Activated CD4-positive, alpha-beta memory T cell treated with anti-CD3 and anti-CD28 coated beads for 36 hours (primary cell): ENCODE data around the gene CACNA2D4. TPM values are rescaled to one million over a fixed set of nuclear protein-coding genes. Genes with fewer than 3 reads are reported as not detected.

Experiments
- CTCF ChIA-PET: fragments of 350-600 bp; sonication (Branson Sonifier 250); formaldehyde crosslinking; loops from one replicate; lab custom pipeline; 2021; ENCODE audit warnings: antibody characterized with exemption, inconsistent platforms; lab: Charles Lee
- POLR2A ChIA-PET: fragments of 350-600 bp; sonication (Branson Sonifier 250); formaldehyde crosslinking; loops from one replicate; lab custom pipeline; 2021; ENCODE audit warnings: antibody characterized with exemption; lab: Charles Lee
- DNase-seq: peaks from one replicate; pipeline ENCODE4 v3.0.0-alpha.2; 2020
- H3K27ac Mint-ChIP-seq: one replicate; pipeline ENCODE4 v1.8.0; 2021; ENCODE audit warnings: mixed read lengths
- H3K27me3 Mint-ChIP-seq: one replicate; pipeline ENCODE4 v1.8.0; 2021; ENCODE audit warnings: mixed read lengths
- H3K36me3 Mint-ChIP-seq: one replicate; pipeline ENCODE4 v1.8.0; 2021; ENCODE audit warnings: mixed read lengths
- H3K4me1 Mint-ChIP-seq: one replicate; pipeline ENCODE4 v1.8.0; 2021; ENCODE audit warnings: low read depth, mixed read lengths
- H3K4me3 Mint-ChIP-seq: one replicate; pipeline ENCODE4 v1.8.0; 2021; ENCODE audit warnings: mild to moderate bottlenecking, mixed read lengths
- H3K9me3 Mint-ChIP-seq: one replicate; pipeline ENCODE4 v1.8.0; 2021; ENCODE audit warnings: mixed read lengths
- intact Hi-C: fragments of 100-400 bp; cut with micrococcal nuclease; formaldehyde crosslinking; loops from one replicate; pipeline ENCODE4 v1.15.1; 2023
- total RNA-seq, 2 experiments: library from RNA; stranded (reverse); gene quantifications; one replicate each; pipeline ENCODE4 v1.2.3, GENCODE V29; 2021

The CACNA2D4 gene
- total RNA-seq, 2 experiments from 2014 or later = 11.7 to 13.3 TPM

DNA sequence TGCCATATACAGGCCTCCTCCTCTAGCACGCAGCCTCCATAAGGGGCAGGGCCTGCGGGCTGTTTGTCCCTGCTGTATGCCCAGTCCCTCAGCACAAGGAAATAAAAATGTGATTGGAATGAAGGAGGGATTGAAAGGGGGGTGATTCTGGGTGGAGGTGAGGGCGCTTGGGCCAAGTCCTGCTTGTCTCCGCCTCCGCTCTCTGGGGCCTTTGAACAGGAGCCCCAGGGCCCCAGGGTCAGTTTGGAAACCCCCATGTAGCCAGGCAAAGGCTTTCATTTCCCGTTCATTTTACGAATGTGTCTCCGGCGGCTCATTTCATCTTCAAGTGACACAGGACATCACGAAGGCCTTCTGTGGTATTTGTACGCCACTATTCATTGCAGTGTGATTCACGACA lies 4.5 kb upstream of the CACNA2D4 start:
- POLR2A ChIA-PET = no interaction called here
- no peak for DNase-seq
- peaks cover 10% of the 10 kb centered on the region for H3K4me1 Mint-ChIP-seq
- H3K4me3 Mint-ChIP-seq = no peak overlapping the region
- no peaks in the 10 kb centered on the region for H3K36me3 Mint-ChIP-seq
- CTCF ChIA-PET = interaction anchor here (0.7 kb wide), 1 partner anchor 17 kb away, joined by 3 read pairs; no protein-coding TSS in a partner anchor
- H3K27me3 Mint-ChIP-seq = peaks cover 7% of the 10 kb centered on the region
- intact Hi-C loops = no loop called here
- H3K27ac Mint-ChIP-seq = no peak overlapping the region
- H3K9me3 Mint-ChIP-seq = no peaks in the 10 kb centered on the region

- Mint-ChIP-seq H3K9me3 (no peaks in the 10 kb centered on the region), H3K4me1 (peaks cover 10% of the 10 kb centered on the region), H3K36me3 (no peaks in the 10 kb centered on the region), H3K4me3 (no peak overlapping the region), H3K27ac (no peak overlapping the region), H3K27me3 (peaks cover 7% of the 10 kb centered on the region)
- intact Hi-C loops = no loop called here
- CTCF ChIA-PET = no interaction called here
- DNase-seq = no peak
- POLR2A ChIA-PET = no interaction called here
These were observed 3.7 kb upstream of the CACNA2D4 start for GRCh38 chr12:1922075-1922709.

DNA sequence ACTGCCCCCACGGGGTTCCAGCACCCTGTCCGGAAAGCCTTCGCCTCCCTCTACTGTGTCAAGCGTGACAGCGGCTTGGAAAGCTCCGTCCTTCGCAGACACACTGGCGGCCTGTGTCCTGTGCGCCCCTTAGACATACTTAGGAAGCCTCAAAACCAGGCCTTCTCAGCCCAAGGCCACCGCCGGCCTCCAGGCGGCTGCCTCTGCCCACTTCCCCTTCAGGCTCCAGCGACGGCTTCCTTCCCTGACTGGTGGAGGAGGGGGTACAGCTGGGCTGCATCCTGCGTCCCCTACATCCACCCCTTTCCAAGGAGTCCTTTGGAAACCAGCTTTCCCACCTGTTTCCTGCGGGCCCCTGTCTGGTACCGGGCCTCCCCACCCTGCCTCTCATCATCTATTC lies 2.5 kb upstream of the CACNA2D4 start:
- POLR2A ChIA-PET = no interaction called here
- peaks cover 15% of the 10 kb centered on the region for H3K4me1 Mint-ChIP-seq
- CTCF ChIA-PET = interaction anchor here (1.0 kb wide), 1 partner anchor 286 kb away, joined by 4 read pairs; no protein-coding TSS in a partner anchor
- no peak for DNase-seq
- no peaks in the 10 kb centered on the region for H3K36me3 Mint-ChIP-seq
- no peak overlapping the region for H3K27ac Mint-ChIP-seq
- peaks cover 7% of the 10 kb centered on the region for H3K27me3 Mint-ChIP-seq
- H3K4me3 Mint-ChIP-seq = no peak overlapping the region
- intact Hi-C loops = no loop called here
- H3K9me3 Mint-ChIP-seq = no peaks in the 10 kb centered on the region

GRCh38 chr12:1920436-1920835 lies 2.0 kb upstream of the CACNA2D4 start:
- H3K27ac Mint-ChIP-seq = no peak overlapping the region
- peaks cover 7% of the 10 kb centered on the region for H3K27me3 Mint-ChIP-seq
- intact Hi-C loops = no loop called here
- no peaks in the 10 kb centered on the region for H3K9me3 Mint-ChIP-seq
- ChIA-PET CTCF (interaction anchor here (1.0 kb wide), 1 partner anchor 285 kb away, joined by 4 read pairs; no protein-coding TSS in a partner anchor), POLR2A (no interaction called here)
- H3K36me3 Mint-ChIP-seq = no peaks in the 10 kb centered on the region
- no peak overlapping the region for H3K4me3 Mint-ChIP-seq
- DNase-seq = no peak
- peaks cover 19% of the 10 kb centered on the region for H3K4me1 Mint-ChIP-seq

DNA sequence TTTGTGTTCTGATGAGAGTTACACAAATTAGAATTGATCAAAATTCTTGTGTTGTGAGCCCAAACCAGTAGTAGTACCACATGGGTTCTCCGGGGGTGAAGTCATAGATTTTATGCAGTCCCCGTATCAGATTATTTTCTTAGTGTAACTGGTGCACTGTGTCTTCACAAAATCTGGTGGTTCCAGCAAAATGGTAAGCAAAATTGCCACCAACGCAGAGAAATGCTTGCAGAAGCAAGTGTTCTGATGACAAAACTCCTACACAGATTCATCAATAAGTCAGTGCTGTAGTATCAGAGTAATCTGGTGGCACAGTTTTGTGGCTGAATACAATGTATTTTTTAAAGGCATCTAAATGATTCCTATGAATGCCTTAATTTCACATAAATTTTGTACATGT lies 1.3 kb upstream of the CACNA2D4 start:
- H3K9me3 Mint-ChIP-seq = no peaks in the 10 kb centered on the region
- no peak for DNase-seq
- H3K36me3 Mint-ChIP-seq = no peaks in the 10 kb centered on the region
- ChIA-PET POLR2A (no interaction called here), CTCF (interaction anchor here (1.0 kb wide), 1 partner anchor 285 kb away, joined by 4 read pairs; no protein-coding TSS in a partner anchor)
- H3K27ac Mint-ChIP-seq = no peak overlapping the region
- intact Hi-C loops = no loop called here
- H3K4me1 Mint-ChIP-seq = peaks cover 14% of the 10 kb centered on the region
- peaks cover 10% of the 10 kb centered on the region for H3K27me3 Mint-ChIP-seq
- no peak overlapping the region for H3K4me3 Mint-ChIP-seq

DNA sequence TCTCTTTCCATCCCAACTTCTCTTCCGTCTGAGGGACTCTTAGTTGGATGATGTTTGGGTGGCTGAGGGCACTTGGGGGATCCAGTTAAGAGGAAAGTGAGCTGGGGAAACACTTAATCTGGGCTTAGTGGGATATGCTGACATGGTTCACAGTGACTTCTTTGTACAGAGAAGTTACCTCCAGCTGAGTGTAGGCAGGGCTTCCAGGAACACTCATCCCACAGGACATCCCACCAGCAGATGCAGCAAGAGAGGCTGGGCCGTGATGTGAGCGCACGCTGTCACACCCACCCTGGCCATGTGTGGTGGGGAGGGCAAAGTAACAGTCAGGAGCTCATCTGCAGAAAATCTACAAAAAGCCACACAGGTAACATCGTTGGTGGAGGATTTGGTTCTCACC lies 832 bp upstream of the CACNA2D4 start:
- H3K9me3 Mint-ChIP-seq = no peaks in the 10 kb centered on the region
- no peaks in the 10 kb centered on the region for H3K36me3 Mint-ChIP-seq
- peaks cover 10% of the 10 kb centered on the region for H3K27me3 Mint-ChIP-seq
- intact Hi-C loops = no loop called here
- H3K27ac Mint-ChIP-seq = no peak overlapping the region
- peaks cover 9% of the 10 kb centered on the region for H3K4me1 Mint-ChIP-seq
- H3K4me3 Mint-ChIP-seq = no peak overlapping the region
- no peak for DNase-seq
- ChIA-PET POLR2A (no interaction called here), CTCF (no interaction called here)

DNA sequence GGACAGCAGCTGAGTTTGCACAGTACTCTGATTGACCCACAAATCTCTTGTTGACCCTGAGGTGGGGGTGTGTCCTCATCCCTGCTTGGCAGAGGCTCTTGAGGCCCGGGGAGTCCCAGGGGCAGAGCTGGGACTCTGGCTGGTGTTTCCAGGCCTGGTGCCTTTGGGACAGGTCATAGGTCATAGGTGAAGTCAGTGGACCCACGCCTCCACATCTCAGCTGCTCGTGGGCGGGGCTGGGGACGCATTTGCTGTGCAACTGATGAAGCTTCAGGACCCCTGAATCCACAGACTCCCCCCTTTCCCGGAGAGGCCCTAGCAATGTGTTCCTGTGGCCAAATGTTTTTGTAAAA lies 408 bp upstream of the CACNA2D4 start:
- Mint-ChIP-seq H3K36me3 (no peaks in the 10 kb centered on the region), H3K27ac (no peak overlapping the region), H3K4me1 (peaks cover 9% of the 10 kb centered on the region), H3K9me3 (no peaks in the 10 kb centered on the region), H3K27me3 (peaks cover 10% of the 10 kb centered on the region), H3K4me3 (no peak overlapping the region)
- ChIA-PET POLR2A (no interaction called here), CTCF (interaction anchor here (1.2 kb wide), 1 partner anchor 21 kb away, joined by 5 read pairs; no protein-coding TSS in a partner anchor)
- DNase-seq = no peak
- intact Hi-C loops = no loop called here

DNA sequence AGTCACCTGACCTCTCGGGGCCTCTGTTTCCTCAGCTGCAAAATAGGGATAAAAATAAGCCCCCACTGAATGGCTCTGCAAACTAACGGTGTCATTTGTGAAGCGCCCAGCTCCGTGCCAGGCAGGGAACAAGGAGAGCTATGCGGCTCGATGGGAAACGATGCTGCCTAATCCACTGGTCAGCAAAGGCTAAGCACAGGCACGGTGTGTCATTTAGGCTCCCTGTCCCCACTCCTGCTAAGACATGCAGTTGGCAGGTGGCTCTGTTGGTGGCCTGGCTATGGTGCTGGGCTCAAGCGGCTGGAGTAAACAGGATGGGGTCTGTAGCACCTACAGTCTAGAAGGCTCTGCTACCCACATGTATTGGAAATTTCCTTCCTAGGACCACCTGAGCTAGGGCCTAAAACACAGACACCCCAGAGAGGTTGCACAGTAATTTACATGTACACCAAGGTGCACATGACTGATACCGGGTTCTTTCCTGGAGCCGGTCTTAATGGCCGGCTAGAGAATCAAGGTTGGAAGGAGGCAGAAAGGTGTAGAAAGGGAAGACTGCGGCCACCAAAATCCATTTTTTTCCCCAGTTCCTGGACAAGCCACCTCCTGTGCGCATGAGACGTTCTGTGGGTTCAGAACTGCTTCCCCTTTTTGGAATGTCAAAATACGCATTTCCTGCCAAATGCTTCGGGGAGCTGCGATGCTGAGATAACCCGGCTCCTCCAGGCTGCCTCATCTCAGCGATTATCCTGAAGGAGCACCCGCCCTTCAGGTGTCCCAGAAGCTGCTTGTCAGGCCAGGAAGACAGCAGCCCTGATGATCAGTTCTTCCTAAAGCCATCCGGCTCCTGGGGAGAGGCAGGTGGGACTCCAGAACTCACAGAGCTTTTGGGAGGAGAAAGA lies 1.0 kb downstream of the CACNA2D4 start:
- POLR2A ChIA-PET = no interaction called here
- no peaks in the 10 kb centered on the region for H3K9me3 Mint-ChIP-seq
- CTCF ChIA-PET = interaction anchor here (1.2 kb wide), 1 partner anchor 22 kb away, joined by 5 read pairs; no protein-coding TSS in a partner anchor
- H3K4me1 Mint-ChIP-seq = peaks cover 9% of the 10 kb centered on the region
- no peak overlapping the region for H3K4me3 Mint-ChIP-seq
- intact Hi-C loops = no loop called here
- H3K27me3 Mint-ChIP-seq = peaks cover 5% of the 10 kb centered on the region
- no peak overlapping the region for H3K27ac Mint-ChIP-seq
- H3K36me3 Mint-ChIP-seq = no peaks in the 10 kb centered on the region
- DNase-seq = no peak

- H3K4me3 Mint-ChIP-seq = no peak overlapping the region
- intact Hi-C loops = no loop called here
These were observed 1.9 kb downstream of the CACNA2D4 start for GRCh38 chr12:1916371-1917171.

DNA sequence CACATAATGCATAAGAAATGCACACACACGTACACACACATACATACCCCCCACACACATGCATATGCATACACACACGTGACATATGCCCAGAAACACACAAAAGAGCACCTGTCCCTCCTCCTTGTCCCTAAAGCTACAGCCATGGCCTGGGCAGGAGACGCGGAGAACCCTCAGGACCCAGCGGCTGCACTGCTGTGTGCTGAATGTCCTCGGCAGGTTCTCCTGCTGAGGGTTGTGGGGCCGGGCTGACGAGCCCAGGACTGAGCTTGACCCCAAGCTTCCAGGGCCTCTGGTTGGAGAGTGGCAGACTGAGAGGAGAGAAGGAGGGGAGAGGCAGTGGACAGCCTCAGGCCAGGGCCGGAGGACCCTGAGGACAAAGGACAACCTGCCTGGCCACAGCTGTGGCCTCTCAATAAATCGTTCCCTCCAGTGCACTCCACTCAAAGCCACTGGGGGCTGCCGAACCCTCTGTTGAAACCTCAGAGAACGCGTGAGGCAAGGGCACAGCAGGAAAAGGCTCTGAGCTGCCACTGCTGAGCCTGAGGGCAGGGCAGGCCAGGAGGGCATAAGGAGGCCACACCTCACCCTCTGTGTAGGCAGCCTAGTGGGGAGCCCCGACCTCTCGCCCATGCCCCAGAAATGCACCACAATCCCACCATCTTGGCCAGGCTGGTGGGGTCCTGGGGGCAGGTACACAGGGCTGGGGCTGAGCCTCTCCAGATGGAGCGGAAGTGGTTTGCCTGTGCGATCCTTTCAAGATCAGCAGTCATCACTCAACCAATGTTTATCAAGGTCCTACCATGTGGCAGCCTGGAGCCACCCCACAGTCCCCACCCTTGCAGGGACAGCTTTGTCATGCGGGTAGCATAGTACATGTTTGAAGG lies 3.1 kb downstream of the CACNA2D4 start:
- Mint-ChIP-seq H3K27me3 (peaks cover 3% of the 10 kb centered on the region), H3K27ac (peak overlapping the region; percentile 38), H3K9me3 (no peaks in the 10 kb centered on the region), H3K4me1 (peaks cover 9% of the 10 kb centered on the region), H3K36me3 (no peaks in the 10 kb centered on the region), H3K4me3 (no peak overlapping the region)
- CTCF ChIA-PET = interaction anchor here (1.4 to 2.8 kb wide), 3 partner anchors 24 to 281 kb away, joined by 4 to 9 read pairs (median 7); no protein-coding TSS in a partner anchor
- peak; percentile 45 for DNase-seq
- POLR2A ChIA-PET = no interaction called here
- intact Hi-C loops = no loop called here

More at GRCh38 chr12:1916371-1917171, 1.9 kb downstream of the CACNA2D4 start:
- POLR2A ChIA-PET = no interaction called here
- no peak for DNase-seq
- Mint-ChIP-seq H3K27me3 (peaks cover 5% of the 10 kb centered on the region), H3K4me1 (peaks cover 9% of the 10 kb centered on the region), H3K27ac (no peak overlapping the region), H3K36me3 (no peaks in the 10 kb centered on the region), H3K9me3 (no peaks in the 10 kb centered on the region)
- CTCF ChIA-PET = interaction anchor here (1.4 to 2.8 kb wide), 3 partner anchors 23 to 282 kb away, joined by 4 to 9 read pairs (median 7); no protein-coding TSS in a partner anchor
